Activated T-cell treated with anti-CD3 and anti-CD28 coated beads, Interleukin-2, amount 50 U/mL, for 4 hours (primary cell): ENCODE data around the gene EFNB2. TPM values are rescaled to one million over a fixed set of nuclear protein-coding genes. Genes with fewer than 3 reads are reported as not detected.

Source experiments
- ATAC-seq, 2 donors: fragments of 200-7000 bp; cut with Tn5 transposase; one replicate each; pipeline ENCODE4 v1.10.0; 2021
- DNase-seq: peaks from one replicate; pipeline ENCODE4 v3.0.0-alpha.2; 2020
- H3K27me3 Mint-ChIP-seq: one replicate; pipeline ENCODE4 v1.8.0; 2021; ENCODE audit warnings: low read depth, mixed read lengths
- H3K36me3 Mint-ChIP-seq: one replicate; pipeline ENCODE4 v1.8.0; 2022; ENCODE audit warnings: mixed read lengths; ENCODE audit not compliant: insufficient read depth
- H3K4me1 Mint-ChIP-seq: one replicate; pipeline ENCODE4 v1.8.0; 2021; ENCODE audit warnings: low read depth, mixed read lengths
- H3K4me3 Mint-ChIP-seq: one replicate; pipeline ENCODE4 v1.8.0; 2021; ENCODE audit warnings: mild to moderate bottlenecking, moderate library complexity, mixed read lengths
- H3K9me3 Mint-ChIP-seq: one replicate; pipeline ENCODE4 v1.8.0; 2021; ENCODE audit warnings: mixed read lengths
- total RNA-seq, 3 donors: library from RNA; stranded (reverse); gene quantifications; one replicate each; pipeline ENCODE4 v1.2.1, GENCODE V29; 2021

The EFNB2 gene
- total RNA-seq, 3 donors from 2014 or later: 0.22 to 0.30 (median 0.29) TPM

GRCh38 chr13:106492588-106493475, 42.6 kb downstream of the EFNB2 start:
- Mint-ChIP-seq H3K4me1 (peaks cover 12% of the 10 kb centered on the region), H3K36me3 (no peaks in the 10 kb centered on the region), H3K27me3 (peaks cover 68% of the 10 kb centered on the region), H3K9me3 (no peaks in the 10 kb centered on the region), H3K4me3 (no peak overlapping the region)
- no peak for ATAC-seq
- DNase-seq: no peak

DNA sequence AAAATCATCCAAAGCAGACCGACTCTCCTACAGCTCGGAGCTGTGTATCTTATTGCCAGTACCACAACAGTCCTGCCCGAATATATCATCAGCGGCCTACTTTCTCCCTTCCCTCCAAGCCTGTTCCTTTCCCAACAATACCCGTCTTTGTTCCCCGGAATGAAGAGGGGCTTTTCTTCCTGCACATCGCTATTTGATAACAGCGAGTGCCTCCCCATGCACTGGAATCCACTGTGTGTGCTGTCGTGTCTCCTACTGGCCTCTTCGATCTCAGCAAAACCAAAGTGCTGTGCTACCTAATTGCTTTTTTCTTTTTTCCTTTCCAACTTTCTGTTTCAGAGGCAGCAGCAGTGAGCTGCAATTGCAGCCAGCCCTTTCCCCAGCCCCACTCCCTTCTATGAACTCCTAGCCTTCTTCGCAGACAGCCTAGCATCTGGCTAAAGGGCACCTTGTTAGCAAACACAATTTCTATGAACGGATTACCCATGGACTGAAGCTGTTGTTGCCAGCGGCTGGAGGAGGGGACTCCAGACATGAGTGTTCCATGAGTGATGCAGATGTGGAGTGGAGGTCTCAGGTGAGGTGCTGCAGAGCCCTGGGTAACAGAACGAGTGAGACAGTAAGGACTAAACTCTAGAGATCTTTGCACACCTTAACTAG, 43.4 kb downstream of the EFNB2 start:
- Mint-ChIP-seq H3K4me3 (no peak overlapping the region), H3K4me1 (peaks cover 12% of the 10 kb centered on the region), H3K27me3 (peaks cover 66% of the 10 kb centered on the region), H3K36me3 (no peaks in the 10 kb centered on the region), H3K9me3 (no peaks in the 10 kb centered on the region)
- DNase-seq (no peak), ATAC-seq (no peak)

DNA sequence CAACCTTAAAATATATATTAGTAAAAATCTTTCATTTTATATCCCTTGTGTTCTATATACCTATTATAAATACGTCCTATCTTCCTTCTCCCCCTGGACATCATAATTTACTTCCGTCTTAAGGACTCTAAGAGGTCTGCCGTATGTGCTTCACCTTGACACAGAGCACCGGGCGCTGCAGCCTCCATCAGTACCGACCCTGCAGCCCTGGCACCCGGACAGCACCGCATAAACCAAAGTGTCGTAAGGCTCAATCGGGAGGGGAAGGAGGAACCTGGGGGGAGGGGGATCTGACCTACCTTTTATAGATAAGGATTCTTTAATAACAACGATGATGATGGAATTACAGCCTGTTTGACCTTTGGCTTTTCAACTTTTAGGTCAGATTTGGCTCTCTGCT, 44.0 kb downstream of the EFNB2 start:
- Mint-ChIP-seq H3K36me3 (no peaks in the 10 kb centered on the region), H3K27me3 (peaks cover 69% of the 10 kb centered on the region), H3K4me1 (peaks cover 12% of the 10 kb centered on the region), H3K9me3 (no peaks in the 10 kb centered on the region), H3K4me3 (no peak overlapping the region)
- no peak for DNase-seq
- no peak for ATAC-seq

GRCh38 chr13:106490569-106491321, 44.7 kb downstream of the EFNB2 start:
- H3K4me3 Mint-ChIP-seq: peak overlapping the region; percentile 67
- peak in 1 of 2 donors; percentile 23 for ATAC-seq
- peaks cover 65% of the 10 kb centered on the region for H3K27me3 Mint-ChIP-seq
- no peak for DNase-seq
- peaks cover 12% of the 10 kb centered on the region for H3K4me1 Mint-ChIP-seq
- no peaks in the 10 kb centered on the region for H3K36me3 Mint-ChIP-seq
- H3K9me3 Mint-ChIP-seq: no peaks in the 10 kb centered on the region

GRCh38 chr13:106489849-106490568, 45.5 kb downstream of the EFNB2 start:
- H3K9me3 Mint-ChIP-seq: no peaks in the 10 kb centered on the region
- no peak for ATAC-seq
- H3K27me3 Mint-ChIP-seq: peaks cover 68% of the 10 kb centered on the region
- peaks cover 12% of the 10 kb centered on the region for H3K4me1 Mint-ChIP-seq
- H3K4me3 Mint-ChIP-seq: no peak overlapping the region
- DNase-seq: no peak
- no peaks in the 10 kb centered on the region for H3K36me3 Mint-ChIP-seq

- peaks cover 66% of the 10 kb centered on the region for H3K27me3 Mint-ChIP-seq
- DNase-seq (no peak), ATAC-seq (no peak)
- peaks cover 9% of the 10 kb centered on the region for H3K4me1 Mint-ChIP-seq
- H3K36me3 Mint-ChIP-seq: no peaks in the 10 kb centered on the region
- no peaks in the 10 kb centered on the region for H3K9me3 Mint-ChIP-seq
- H3K4me3 Mint-ChIP-seq: no peak overlapping the region
These were observed 46.8 kb downstream of the EFNB2 start for GRCh38 chr13:106488686-106489085.

DNA sequence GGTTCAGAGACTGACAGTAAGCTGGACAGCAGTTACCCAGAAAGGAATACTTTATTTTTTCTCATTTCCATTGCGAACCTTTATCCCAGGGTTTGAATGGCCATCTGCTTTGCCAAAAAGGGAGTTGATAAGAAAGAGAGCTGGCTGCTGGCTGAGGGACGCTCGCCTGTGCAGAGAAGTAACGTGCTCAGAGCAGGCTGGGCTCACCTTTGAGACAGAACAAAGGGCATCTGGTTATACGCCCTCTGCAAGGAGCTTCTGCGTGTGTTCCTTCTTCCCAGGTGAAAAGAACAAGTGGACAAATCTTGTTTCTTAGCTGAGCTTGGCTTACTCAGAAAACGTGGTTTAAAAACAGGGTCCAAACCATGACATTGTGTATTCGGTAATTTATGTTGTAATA, 47.4 kb downstream of the EFNB2 start:
- no peaks in the 10 kb centered on the region for H3K9me3 Mint-ChIP-seq
- H3K4me1 Mint-ChIP-seq: peaks cover 9% of the 10 kb centered on the region
- H3K4me3 Mint-ChIP-seq: no peak overlapping the region
- DNase-seq (no peak), ATAC-seq (no peak)
- peaks cover 63% of the 10 kb centered on the region for H3K27me3 Mint-ChIP-seq
- H3K36me3 Mint-ChIP-seq: no peaks in the 10 kb centered on the region

DNA sequence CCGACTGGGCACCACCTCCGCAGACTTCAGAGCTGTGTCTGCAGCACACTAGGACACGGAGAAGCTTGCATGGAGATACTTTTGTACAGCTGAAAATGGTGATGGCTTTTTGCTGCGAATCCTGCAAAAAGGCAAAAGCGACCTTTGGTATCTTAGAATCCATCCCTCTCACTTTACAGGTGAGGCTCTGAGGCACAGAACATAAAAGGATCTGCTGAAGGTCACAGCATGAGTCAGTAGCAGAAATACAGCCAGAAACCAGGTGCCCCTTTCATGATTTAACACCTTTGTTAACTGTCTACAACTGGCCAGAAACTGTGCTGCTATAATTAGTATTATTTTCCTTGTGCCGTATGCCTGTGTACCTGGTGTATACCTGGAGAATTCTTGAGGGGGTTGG, 48.3 kb downstream of the EFNB2 start:
- peaks cover 9% of the 10 kb centered on the region for H3K4me1 Mint-ChIP-seq
- H3K9me3 Mint-ChIP-seq: peaks cover 5% of the 10 kb centered on the region
- no peak for ATAC-seq
- H3K27me3 Mint-ChIP-seq: peaks cover 59% of the 10 kb centered on the region
- no peak for DNase-seq
- no peaks in the 10 kb centered on the region for H3K36me3 Mint-ChIP-seq
- no peak overlapping the region for H3K4me3 Mint-ChIP-seq

GRCh38 chr13:106486287-106486686, 49.2 kb downstream of the EFNB2 start:
- Mint-ChIP-seq H3K4me3 (no peak overlapping the region), H3K9me3 (peaks cover 5% of the 10 kb centered on the region), H3K27me3 (peaks cover 53% of the 10 kb centered on the region), H3K4me1 (peaks cover 7% of the 10 kb centered on the region), H3K36me3 (no peaks in the 10 kb centered on the region)
- DNase-seq: no peak
- no peak for ATAC-seq

DNA sequence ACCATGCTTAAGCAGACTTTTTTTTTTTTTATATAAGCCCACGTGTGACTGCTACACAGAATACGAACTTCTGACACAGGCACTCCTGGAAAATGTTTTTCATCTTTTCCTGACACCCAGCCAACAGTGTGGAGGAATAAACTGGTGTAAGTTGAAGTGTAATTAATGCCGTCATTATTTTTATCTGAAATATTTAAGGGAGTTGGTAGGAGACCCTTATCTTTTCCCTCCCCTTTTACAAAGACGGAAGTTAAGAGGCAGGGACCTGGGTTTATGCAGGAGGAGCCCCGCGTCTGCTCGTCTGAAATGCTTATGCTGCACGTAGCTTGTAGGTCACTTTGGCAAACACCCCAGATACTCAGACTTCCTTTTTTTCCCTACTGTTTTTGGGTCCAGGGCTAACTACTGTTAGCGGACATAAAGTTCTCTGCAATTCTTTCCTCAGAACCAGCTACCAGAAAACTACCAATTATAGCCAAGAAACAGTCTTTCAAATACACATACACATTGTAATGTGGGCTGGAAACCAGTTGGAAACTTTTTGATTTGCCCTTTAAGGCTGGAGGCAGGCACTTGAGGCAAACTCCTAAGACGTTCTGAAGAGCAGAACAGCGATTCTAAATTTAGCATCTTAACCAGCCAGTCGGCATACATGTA, 50.8 kb downstream of the EFNB2 start:
- ATAC-seq (no peak), DNase-seq (no peak)
- H3K4me1 Mint-ChIP-seq: no peaks in the 10 kb centered on the region
- H3K9me3 Mint-ChIP-seq: peaks cover 5% of the 10 kb centered on the region
- H3K36me3 Mint-ChIP-seq: no peaks in the 10 kb centered on the region
- peaks cover 52% of the 10 kb centered on the region for H3K27me3 Mint-ChIP-seq
- no peak overlapping the region for H3K4me3 Mint-ChIP-seq

GRCh38 chr13:106484084-106484483, 51.4 kb downstream of the EFNB2 start:
- H3K4me1 Mint-ChIP-seq: no peaks in the 10 kb centered on the region
- ATAC-seq (no peak), DNase-seq (no peak)
- peaks cover 5% of the 10 kb centered on the region for H3K9me3 Mint-ChIP-seq
- H3K27me3 Mint-ChIP-seq: peaks cover 47% of the 10 kb centered on the region
- H3K4me3 Mint-ChIP-seq: no peak overlapping the region
- no peaks in the 10 kb centered on the region for H3K36me3 Mint-ChIP-seq

- no peak for DNase-seq
- Mint-ChIP-seq H3K4me1 (no peaks in the 10 kb centered on the region), H3K4me3 (no peak overlapping the region), H3K36me3 (no peaks in the 10 kb centered on the region), H3K27me3 (peaks cover 38% of the 10 kb centered on the region), H3K9me3 (peaks cover 5% of the 10 kb centered on the region)
- ATAC-seq: no peak
These were observed 53.5 kb downstream of the EFNB2 start for GRCh38 chr13:106481919-106482318.

DNA sequence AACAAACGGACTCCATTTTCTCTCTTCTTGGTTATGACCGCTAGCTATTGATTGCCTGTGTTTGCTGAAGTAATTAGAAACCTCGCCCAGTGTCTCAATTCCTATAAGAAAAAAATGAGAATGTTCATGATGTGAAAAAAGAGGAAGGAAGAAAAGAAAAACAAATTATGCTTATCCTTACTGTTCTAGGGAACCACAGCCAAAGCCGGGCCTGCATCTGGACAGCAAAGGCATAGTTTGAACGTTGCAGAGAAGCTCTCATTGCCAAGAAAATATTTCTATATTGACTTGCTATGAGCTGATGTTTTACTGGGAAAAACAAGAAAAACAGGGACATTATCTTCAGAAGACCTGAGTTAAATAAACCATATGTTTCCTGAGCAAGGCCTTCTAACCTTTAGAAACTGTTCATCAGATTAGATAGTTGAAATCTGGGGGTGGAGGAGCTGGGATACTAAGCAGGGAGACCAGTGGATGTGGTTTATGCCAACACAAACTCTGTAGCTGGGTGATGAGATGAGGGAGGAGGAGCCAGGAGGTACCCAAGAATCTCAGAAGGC, 55.0 kb downstream of the EFNB2 start:
- no peaks in the 10 kb centered on the region for H3K4me1 Mint-ChIP-seq
- H3K36me3 Mint-ChIP-seq: no peaks in the 10 kb centered on the region
- H3K4me3 Mint-ChIP-seq: no peak overlapping the region
- ATAC-seq (no peak), DNase-seq (no peak)
- H3K27me3 Mint-ChIP-seq: peaks cover 28% of the 10 kb centered on the region
- H3K9me3 Mint-ChIP-seq: peaks cover 5% of the 10 kb centered on the region
